SHP77 treated with DMSO at 0.1 percent for 48 hours (cell line): Measurements from ENCODE around the gene TRAF2.

Experiments
- DNase-seq: peaks from one replicate; lab custom pipeline; 2025; lab: John Stamatoyannopoulos, UW

Gene TRAF2

DNA sequence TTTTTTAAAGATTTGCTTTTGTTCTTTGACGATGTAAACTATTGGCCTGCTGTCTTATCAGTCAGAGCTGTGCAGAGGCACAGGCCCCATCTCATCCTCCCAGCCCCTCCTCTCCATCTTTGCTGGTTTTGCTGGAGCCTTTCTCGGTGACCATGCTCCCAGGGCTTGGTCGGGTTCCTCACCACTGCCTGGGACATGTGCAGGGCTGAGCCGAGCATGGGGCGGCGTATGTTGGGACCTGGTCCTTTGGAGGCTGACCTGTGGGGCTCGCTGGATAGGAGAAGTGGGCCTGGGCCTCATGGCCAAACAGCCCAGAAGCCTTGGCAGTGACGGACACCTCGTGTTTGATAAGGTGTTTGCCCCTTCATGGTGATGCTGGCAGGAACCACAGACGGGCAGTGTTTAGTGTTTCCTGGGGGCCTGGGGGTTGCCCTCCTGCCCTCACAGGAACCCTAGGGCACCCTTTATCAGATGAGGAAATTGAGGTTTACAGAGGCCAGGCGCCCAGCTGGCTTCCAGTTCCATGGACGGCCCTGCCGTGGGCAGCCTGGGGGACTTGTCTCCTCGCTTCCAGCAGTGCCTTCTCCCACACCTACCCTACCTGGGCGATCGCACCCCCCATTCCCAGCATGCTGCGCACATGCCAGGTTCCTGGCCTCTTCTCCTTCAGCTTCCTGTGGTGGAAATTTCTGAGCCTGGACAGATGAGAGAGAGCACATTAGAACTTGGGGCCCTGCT is 27.6 kb downstream of the TRAF2 start:
- DNase-seq: no peak

DNA sequence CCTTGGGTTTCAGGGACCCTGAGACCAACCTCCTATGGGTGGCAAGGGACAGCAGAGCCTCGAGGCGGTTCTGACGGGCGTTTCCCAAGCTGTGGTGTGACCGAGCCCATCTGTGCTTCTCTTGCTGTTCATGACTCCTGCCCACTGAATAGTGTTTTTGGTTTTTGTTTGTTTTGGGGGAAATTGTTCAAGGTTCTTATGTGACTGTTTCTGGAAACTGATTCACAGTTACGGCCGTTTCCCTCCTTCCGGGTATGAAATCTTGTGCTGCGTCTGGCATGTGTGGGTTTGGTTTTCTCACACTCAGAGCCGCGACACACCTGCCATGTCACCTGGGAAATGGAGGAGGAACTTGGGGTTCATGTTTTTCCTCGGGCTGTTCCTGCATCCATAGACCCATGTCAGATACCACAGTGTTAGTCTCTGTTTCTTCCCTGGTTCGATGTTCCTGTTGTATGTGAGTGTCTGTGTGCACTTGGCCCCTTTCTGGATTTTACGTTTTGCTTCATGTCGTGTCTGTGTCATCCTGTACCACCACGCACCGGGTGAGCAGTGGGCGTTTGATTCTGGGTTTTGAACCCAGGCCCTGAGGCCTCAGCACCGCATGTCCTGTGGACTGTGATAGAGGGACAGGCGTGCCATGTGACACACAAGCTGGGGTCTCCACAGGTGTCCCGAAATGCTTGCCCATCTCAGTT is 29.5 kb downstream of the TRAF2 start:
- no peak for DNase-seq

DNA sequence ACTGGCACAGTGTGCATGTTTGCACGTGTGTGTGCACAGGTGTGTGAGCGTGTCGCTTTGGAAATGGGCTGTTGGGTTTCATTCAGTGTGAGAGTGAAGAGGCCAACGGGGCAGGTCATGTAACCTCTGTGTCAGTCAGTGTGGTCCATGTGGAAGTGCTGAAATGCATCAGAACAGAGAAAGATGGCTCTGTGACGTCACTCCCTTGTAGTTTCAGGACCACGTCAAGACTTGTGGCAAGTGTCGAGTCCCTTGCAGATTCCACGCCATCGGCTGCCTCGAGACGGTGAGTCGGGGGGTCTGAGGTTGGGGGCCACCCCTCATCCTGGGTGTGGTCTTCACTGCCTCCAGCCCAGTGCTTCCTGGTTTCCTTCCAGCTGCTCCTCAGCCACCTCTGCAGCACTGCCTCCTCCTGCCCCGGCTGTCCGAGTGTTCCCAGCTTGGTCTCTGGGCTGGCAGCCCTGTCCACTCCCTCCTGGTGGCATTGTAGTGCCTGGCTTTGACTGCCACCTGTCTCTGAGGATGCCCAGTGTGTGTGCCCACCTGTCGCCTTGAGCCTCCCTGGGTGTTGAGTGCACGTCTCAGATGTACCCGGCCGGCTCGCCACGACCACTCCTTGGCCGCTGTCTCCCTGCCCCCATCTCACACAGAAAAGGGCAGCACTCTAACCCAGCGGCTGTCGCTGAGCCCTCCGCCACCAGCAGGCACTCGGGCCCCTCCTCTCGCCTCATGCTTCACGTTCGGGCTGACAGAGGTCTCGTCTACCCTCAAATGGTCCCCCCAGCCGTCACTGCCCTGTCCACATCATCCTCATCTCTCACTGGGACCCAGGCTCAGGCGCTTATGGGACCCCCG is 30.2 kb downstream of the TRAF2 start:
- no peak for DNase-seq

DNA sequence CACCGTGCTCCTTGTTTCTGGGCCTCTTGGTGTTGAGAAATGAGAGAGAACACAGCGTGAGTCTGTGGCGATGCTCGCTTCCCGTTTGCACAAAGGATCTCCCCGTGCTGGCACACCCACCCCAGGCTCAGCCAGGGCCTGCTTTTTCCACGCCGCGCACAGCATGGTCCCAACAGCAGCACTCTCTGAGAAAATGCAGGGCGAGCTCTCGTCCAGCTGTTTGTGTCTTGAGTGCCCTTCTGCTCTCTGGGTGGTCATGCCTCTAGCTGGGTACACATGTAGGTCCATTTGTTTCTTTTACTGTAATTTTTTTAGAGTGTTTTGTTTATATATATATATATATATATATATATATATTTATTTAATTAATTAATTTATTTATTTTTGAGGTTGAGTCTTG is 31.6 kb downstream of the TRAF2 start:
- DNase-seq: no peak

DNA sequence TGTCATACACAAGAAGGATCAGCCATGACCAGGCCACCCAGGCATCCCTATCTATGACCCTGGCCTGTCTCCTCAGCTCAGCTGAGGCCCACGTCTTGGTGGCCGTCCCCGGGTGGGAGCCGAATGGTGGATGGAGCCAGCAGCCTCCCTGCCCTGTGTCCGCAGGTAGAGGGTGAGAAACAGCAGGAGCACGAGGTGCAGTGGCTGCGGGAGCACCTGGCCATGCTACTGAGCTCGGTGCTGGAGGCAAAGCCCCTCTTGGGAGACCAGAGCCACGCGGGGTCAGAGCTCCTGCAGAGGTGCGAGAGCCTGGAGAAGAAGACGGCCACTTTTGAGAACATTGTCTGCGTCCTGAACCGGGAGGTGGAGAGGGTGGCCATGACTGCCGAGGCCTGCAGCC is 33.8 kb downstream of the TRAF2 start:
- DNase-seq: no peak

DNA sequence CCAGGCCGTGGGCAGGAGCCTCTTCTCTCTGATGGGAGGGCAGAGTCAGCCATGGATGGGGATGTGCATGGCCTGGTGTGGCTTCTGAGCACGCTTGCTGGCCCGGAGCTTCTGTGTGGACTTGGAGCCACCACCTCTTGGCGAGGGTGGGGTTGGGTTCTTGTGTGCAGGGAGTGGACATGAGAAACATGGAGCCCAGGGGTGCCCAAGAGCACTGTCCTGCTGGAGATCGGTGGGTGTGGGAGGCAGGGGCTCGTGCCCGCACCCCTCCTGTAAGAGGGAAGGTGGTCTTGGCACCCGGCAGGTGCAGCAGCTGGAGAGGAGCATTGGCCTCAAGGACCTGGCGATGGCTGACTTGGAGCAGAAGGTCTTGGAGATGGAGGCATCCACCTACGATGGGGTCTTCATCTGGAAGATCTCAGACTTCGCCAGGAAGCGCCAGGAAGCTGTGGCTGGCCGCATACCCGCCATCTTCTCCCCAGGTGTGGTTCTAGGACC is 34.5 kb downstream of the TRAF2 start:
- no peak for DNase-seq

DNA sequence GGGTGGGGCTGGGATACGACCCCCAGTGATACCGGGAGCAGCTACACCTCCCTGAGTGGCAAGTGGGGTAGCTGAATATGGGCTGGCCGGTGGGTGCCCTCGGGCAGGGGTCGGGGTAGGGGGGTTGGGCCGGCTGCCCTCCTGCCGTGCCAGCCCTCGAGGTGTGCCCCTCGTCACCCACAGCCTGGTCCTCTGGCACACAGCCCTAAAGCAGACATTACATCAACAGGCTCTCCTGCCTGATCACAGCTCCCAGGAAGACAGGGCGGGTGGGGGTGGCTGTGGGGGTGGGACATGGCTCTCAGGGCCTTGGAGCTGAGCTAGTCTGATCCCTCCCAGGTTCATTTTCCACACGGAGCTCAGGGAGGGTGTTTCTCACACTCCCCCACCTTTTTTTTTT is 35.0 kb downstream of the TRAF2 start:
- no peak for DNase-seq

DNA sequence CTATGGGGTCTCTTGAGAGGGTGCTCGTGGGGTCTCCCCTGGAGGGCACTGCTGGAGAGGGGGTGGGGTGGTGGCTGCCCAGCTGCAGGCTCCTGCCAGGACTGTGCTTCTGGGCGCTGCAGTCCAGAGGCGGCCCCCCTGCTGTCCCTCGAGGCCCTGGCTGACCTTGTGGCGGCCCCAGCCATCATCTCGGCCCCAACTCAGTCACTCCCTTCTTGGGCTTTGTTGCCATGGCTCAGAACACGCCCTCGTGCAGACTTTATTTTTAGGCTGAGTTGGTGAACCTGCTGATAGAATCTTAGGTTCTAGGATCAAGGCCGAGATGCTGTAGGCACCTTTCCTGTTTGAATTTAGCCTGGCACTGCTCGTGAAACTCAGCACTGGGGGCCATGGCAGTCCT is 35.4 kb downstream of the TRAF2 start:
- no peak for DNase-seq

DNA sequence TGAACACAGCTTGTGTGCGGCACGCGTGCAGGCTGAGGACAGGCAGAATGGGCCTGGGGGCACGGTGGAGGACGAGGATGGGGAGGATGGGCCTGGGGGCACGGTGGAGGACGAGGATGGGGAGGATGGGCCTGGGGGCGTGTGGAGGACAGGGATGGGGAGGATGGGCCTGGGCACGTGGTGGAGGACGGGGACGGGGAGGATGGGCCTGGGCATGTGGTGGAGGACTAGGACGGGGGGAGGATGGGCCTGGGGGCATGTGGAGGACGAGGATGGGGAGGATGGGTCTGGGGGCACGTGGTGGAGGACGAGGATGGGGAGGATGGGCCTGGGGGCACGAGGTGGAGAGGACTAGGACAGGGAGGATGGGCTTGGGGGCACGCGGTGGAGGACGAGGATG is 36.2 kb downstream of the TRAF2 start:
- no peak for DNase-seq

DNA sequence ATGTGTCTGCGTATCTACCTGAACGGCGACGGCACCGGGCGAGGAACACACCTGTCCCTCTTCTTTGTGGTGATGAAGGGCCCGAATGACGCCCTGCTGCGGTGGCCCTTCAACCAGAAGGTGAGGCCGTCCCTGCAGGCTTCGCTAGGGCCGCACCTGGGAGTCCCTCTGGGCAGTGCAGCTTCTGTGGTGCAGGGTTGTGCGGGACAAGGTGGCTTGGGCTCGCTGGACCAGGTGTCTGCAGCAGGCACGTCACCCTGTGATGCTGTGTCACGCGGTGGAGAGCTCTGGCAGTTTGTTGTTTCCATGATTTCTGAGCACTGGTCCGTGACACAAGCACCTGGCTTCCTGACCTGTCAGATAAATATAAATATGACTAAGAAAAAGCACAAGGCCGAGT is 37.6 kb downstream of the TRAF2 start:
- no peak for DNase-seq

DNA sequence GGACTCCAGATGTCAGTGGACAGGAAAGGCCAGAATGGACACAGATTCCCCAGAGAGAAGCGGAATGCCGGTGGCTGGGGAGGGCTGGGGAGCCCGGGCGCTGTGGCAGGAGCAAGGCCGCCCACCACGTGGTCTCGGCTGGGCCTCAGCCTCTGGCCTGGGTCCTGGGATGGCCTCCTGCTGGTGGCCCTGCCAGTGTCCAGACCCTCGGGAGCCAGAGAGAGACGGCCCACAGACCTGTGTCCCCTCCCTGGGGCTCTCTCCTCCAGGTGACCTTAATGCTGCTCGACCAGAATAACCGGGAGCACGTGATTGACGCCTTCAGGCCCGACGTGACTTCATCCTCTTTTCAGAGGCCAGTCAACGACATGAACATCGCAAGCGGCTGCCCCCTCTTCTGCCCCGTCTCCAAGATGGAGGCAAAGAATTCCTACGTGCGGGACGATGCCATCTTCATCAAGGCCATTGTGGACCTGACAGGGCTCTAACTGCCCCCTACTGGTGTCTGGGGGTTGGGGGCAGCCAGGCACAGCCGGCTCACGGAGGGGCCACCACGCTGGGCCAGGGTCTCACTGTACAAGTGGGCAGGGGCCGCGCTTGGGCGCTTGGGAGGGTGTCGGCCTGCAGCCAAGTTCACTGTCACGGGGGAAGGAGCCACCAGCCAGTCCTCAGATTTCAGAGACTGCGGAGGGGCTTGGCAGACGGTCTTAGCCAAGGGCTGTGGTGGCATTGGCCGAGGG is 39.3 kb downstream of the TRAF2 start:
- DNase-seq: no peak

DNA sequence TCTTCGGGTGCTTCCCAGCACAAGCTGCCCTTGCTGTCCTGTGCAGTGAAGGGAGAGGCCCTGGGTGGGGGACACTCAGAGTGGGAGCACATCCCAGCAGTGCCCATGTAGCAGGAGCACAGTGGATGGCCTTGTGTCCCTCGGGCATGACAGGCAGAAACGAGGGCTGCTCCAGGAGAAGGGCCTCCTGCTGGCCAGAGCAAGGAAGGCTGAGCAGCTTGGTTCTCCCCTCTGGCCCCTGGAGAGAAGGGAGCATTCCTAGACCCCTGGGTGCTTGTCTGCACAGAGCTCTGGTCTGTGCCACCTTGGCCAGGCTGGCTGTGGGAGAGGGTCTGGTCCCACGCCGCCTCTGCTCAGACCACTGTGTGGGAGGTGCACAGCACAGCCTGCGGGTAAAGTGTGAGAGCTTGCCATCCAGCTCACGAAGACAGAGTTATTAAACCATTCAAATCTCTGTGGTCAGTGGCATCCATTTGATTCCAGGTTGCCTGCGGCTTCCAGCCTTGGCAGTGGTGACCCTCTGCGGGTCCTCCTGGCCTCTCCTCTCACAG is 39.9 kb downstream of the TRAF2 start:
- no peak for DNase-seq

DNA sequence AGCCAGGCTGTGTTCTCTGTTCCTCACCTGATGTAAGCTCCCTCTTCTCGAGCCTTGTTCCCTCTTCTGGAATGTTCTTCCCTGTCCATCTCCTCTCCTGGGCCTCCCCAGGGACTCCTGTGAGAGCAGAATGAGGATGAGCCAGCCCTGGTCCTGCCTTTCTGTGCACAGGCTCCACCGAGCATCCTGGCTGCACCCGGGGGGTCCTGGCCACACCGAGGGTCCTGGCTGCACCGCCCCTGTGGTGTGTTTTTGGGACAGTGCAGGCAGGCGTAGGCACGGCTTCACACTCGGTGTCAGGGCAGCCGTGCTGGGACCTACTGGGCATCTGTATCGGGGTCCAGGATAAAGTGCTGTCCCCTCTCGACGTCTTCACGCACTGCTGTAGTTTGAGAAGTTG is 40.4 kb downstream of the TRAF2 start:
- no peak for DNase-seq

DNA sequence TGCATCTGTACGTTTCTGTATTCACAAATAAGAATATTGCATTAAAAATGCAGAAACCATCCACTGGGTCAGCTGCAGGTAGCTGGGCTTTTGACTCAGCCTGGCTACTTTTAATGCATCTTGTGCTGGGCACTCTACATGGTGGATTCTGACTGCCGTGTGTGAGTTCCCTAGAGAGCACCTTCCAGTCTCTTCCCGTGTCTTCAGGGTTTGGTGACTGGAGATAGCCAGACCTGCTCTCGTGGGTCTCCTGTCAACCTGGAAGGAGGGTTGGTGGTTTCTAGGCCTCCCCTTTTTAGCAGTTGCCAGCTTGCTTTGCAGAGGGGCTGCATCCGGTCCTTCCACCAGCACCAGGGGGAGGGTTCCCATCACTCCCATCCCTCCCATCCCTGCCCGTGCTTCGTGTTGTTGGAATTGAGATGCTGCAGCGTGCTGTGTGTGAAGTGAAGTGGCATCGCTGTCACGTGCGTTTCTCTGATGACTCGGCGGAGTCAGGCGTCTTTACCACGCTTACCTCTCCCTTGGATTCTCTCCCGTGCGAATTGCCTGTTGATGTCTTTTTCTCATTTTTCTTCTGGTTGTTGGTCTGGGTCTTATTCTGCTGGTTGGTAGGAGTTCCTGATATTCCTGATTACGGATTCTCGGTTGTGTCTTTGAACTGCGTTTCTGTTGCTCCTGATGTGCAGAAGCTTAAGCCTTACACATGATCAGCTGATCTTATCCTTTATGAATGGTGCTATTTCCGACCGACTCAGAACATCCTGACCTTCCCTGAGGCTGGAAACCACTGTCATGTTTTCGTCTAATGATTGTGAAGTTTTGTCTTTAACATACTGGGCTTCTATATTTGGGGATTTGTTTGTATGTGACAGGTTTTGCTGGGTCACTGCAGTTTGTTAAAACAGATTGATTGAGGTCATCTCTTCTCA is 41.3 kb downstream of the TRAF2 start:
- no peak for DNase-seq

DNA sequence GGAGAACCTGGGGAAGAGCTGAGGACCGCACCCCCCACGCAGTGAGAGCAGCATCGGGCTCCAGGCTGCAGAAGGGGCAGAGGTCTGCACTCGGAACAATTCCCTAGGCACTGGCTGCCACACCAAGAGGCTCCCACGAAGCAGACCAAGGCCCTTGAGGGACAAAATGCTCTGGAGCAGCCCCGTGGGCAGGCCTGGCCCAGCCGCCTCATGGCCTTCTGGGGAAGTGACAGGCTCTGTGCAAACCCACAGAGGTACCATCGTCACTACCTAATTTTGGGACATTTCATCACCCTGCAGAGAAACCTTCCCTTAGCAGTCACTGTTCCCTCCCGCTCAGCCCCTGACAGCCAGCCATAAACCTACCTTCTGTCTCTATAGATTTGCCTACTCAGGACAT is 42.3 kb downstream of the TRAF2 start:
- no peak for DNase-seq

DNA sequence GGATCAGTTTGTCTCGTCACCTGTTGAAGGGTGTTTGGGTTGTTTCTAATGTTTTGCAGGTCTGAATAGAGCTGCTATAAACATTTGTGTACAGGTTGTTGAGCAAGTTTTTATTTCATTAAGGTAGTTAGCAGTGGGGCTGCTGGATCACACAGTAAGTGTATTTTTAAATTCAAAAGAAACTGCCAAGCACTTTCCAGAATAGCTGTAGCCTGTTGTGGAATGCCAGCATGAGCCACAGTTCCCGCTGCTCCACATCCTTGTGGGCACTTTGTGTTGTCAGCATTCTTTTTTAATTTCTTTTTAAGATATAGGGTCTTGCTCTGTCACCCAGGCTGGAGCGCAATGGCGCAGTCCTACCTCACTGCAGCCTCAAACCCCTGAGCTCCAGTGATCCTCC is 43.7 kb downstream of the TRAF2 start:
- DNase-seq: no peak

DNA sequence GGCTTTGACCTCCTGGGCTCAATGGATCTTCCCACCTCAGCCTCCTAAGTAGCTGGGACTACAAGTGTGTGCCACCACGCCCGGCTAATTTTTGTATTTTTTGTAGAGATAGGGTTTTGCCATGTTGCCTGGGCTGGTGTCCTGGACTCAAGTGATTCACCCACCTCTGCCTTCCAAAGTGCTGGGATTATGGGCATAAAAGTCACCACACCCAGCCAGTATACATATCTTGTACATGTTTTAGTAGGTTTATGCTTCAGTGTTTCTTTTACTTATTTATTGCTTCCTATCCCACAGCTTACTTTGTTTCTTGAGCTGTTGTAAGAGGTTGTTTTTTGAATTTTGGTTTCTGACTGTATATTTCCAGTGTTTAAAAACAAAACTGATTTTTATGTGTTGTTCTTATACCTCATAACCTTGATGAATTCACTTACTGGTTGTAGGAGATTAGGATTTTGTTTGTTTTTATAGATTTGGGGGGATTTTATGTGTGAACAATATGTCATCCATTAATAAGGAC is 45.4 kb downstream of the TRAF2 start:
- DNase-seq: no peak

DNA sequence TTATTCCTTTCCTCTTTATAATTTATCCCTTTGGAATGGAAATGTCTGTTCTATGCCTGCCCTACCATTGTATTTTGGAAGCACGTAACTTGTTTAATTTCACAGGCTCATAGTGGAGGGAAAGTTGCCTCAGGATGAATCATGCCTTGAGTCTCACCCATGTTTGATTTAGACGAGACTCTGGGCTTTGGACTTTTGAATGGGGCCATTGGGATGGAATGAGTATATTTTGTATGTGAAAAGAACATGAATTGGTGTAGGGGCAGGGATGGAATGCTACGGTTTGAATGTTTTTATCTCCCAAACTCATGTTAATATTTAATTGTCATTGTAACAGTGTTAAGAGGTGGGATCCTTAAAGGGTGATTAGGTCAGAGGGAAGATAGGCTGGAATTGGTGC is 48.0 kb downstream of the TRAF2 start:
- DNase-seq: no peak

DNA sequence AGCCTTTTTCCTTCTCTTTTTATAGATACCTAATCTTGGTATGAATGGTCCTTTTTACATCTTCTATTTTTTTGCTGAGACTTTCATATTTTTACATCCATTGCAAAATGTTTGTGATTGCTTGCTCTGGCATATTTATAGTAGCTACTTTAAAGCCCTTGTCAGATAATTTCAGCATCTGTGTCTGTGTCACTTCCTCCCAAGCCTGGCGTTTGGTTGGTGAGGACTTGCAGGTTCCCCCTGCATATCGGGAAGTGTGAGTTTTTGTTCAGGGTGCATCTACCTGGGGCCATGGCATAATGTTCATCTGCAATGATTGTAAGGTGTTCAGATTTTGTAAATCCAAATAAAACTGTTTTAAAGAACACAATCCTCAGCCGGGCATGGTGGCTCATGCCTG is 49.3 kb downstream of the TRAF2 start:
- DNase-seq: no peak

DNA sequence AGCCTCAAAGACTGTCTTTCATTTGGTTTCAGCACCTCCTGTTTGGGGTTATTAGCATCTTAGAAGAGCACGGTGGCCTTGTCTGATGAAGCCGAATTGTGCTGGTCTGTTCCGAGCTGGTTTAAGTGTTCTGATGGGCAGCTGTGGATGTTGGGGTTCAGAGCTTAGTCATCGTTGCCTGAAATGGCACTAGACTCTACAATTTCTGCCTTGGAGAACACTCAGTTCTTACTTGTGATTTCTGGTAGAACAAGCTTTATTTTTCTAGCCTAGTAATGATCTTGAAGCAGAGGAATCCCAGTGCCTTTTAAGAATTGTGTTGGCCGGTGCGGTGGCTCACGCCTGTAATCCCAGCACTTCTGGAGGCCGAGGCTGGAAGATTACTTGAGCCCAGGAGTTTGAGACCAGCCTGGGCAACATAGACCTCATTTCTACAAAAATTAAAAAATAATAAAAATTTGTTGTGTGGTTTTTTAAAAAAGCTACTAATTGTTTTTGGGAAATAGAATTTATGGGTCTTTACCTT is 50.4 kb downstream of the TRAF2 start:
- DNase-seq: no peak
